Natural killer cell (primary cell): ENCODE results near the gene KLHL3. TPM values are rescaled to one million over a fixed set of nuclear protein-coding genes. Genes with fewer than 3 reads are reported as not detected.

Source experiments
- ATAC-seq, 3 donors: fragments of 150-1000 bp in 2 of 3; fragments of 200-7000 bp in 1 of 3; cut with Tn5 transposase; 1 replicate in 1 of 3; 2 replicates in 2 of 3; pipeline ENCODE4 v1.10.0; 2021; ENCODE audit warnings: mild to moderate bottlenecking in 2 of 3, moderate library complexity in 2 of 3
- DNase-seq, 2 donors: peaks; one replicate each; pipeline versions ENCODE4 v3.0.0 to v3.0.0-alpha.2; 2013 to 2021; ENCODE audit warnings: mixed read lengths in 1 of 2
- H3K27ac ChIP-seq: one replicate; pipeline ENCODE4 v1.5.1; 2013; ENCODE audit warnings: mild to moderate bottlenecking, low read length
- H3K27me3 ChIP-seq: one replicate; pipeline ENCODE4 v1.6.1; 2013; ENCODE audit warnings: low read length; ENCODE audit not compliant: control insufficient read depth, insufficient read depth
- H3K36me3 ChIP-seq: one replicate; pipeline ENCODE4 v1.6.1; 2013; ENCODE audit warnings: low read length; ENCODE audit not compliant: control insufficient read depth, insufficient read depth
- H3K4me1 ChIP-seq: one replicate; pipeline ENCODE4 v1.6.1; 2013; ENCODE audit warnings: low read length; ENCODE audit not compliant: control insufficient read depth, insufficient read depth
- H3K4me3 ChIP-seq: one replicate; pipeline ENCODE4 v1.5.1; 2013; ENCODE audit warnings: low read length
- H3K9me3 ChIP-seq: one replicate; pipeline ENCODE4 v1.6.1; 2013; ENCODE audit warnings: low read length; ENCODE audit not compliant: control insufficient read depth, insufficient read depth
- H3K27ac Mint-ChIP-seq, 2 donors: one replicate each; pipeline ENCODE4 v1.8.0; 2022; ENCODE audit warnings: mild to moderate bottlenecking in 2 of 2, mixed read lengths in 2 of 2, moderate library complexity in 1 of 2
- H3K27me3 Mint-ChIP-seq, 2 donors: one replicate each; pipeline ENCODE4 v1.8.0; 2022; ENCODE audit warnings: low read depth in 2 of 2, mixed read lengths in 2 of 2
- H3K36me3 Mint-ChIP-seq: one replicate; pipeline ENCODE4 v1.8.0; 2022; ENCODE audit warnings: mixed read lengths
- H3K4me1 Mint-ChIP-seq, 2 donors: one replicate each; pipeline ENCODE4 v1.8.0; 2022; ENCODE audit warnings: mixed read lengths in 2 of 2
- H3K4me3 Mint-ChIP-seq: one replicate; pipeline ENCODE4 v1.8.0; 2022; ENCODE audit warnings: mild to moderate bottlenecking, moderate library complexity, mixed read lengths
- H3K9me3 Mint-ChIP-seq, 2 donors: one replicate each; pipeline ENCODE4 v1.8.0; 2022; ENCODE audit warnings: mixed read lengths in 2 of 2
- whole genome bisulfite sequencing: methylation state at CpG from one replicate; pipeline ENCODE4 v1.1.7; 2013; ENCODE audit warnings: missing lambda C conversion rate; ENCODE audit not compliant: insufficient coverage; 5-methylcytosine and 5-hydroxymethylcytosine counted together
- intact Hi-C: fragments of 100-400 bp; cut with micrococcal nuclease; formaldehyde crosslinking; loops from one replicate; pipeline ENCODE4 v1.14.2; 2022
- total RNA-seq, 4 donors: library from RNA; stranded (reverse); fragments of 120-200 nt in 1 of 4; gene quantifications; one replicate each; pipeline versions ENCODE4 v1.2.3 to v1.2.4, GENCODE V29; 2013 to 2022
- TF ChIP-seq, protein P1 (sequence below): fragments of 200-600 bp; IDR thresholded peaks from one replicate; pipeline ENCODE4 v1.8.0; 2022; ENCODE audit warnings: antibody characterized with exemption

Gene KLHL3
- total RNA-seq, 3 donors from 2014 or later (not counting 1 experiment from before 2014, with no cell fraction given): 11.2 to 14.0 (median 13.2) TPM

GRCh38 chr5:137582218-137582617 lies 153.7 kb downstream of the KLHL3 start:
- intact Hi-C loops: no loop called here
- WGBS: 53% methylated on average over 1 of the region's 4 CpGs

DNA sequence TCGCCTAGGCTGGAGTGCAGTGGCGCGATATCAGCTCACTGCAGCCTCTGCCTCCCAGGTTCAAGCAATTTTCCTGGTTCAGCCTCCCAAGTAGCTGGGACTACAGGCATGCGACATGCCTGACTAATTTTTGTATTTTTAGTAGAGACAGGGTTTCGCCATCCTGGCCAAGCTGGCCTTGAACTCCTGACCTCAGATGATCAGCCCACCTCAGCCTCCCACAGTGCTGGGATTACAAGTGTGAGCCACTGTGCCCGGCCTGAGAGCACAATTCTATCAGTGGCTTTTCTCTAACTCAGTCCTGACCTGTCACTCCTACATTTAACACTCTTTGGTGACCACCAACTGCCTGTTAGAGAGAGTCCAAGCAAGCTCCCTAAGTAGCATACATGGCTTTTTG lies 154.1 kb downstream of the KLHL3 start:
- no peak for ATAC-seq
- Mint-ChIP-seq H3K27me3 (peaks cover 3 to 8% of the 10 kb centered on the region in 2 donors), H3K9me3 (no peaks in the 10 kb centered on the region), H3K4me3 (no peak overlapping the region), H3K4me1 (peaks cover 23% of the 10 kb centered on the region in 2 donors), H3K36me3 (no peaks in the 10 kb centered on the region), H3K27ac (no peak overlapping the region)
- Histone ChIP-seq H3K4me1 (peaks cover 9% of the 10 kb centered on the region), H3K4me3 (no peak overlapping the region), H3K27me3 (no peaks in the 10 kb centered on the region), H3K27ac (no peak overlapping the region), H3K9me3 (no peaks in the 10 kb centered on the region), H3K36me3 (no peaks in the 10 kb centered on the region)
- intact Hi-C loops: no loop called here
- TF ChIP-seq, protein P1, sequence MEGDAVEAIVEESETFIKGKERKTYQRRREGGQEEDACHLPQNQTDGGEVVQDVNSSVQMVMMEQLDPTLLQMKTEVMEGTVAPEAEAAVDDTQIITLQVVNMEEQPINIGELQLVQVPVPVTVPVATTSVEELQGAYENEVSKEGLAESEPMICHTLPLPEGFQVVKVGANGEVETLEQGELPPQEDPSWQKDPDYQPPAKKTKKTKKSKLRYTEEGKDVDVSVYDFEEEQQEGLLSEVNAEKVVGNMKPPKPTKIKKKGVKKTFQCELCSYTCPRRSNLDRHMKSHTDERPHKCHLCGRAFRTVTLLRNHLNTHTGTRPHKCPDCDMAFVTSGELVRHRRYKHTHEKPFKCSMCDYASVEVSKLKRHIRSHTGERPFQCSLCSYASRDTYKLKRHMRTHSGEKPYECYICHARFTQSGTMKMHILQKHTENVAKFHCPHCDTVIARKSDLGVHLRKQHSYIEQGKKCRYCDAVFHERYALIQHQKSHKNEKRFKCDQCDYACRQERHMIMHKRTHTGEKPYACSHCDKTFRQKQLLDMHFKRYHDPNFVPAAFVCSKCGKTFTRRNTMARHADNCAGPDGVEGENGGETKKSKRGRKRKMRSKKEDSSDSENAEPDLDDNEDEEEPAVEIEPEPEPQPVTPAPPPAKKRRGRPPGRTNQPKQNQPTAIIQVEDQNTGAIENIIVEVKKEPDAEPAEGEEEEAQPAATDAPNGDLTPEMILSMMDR: no peak
- WGBS: 73% methylated on average over 6 of the region's 6 CpGs
- DNase-seq: no peak

More at GRCh38 chr5:137582218-137582617, 153.7 kb downstream of the KLHL3 start:
- peaks cover 23% of the 10 kb centered on the region in 2 donors for H3K4me1 Mint-ChIP-seq
- H3K27ac Mint-ChIP-seq: no peak overlapping the region
- H3K36me3 Mint-ChIP-seq: no peaks in the 10 kb centered on the region
- H3K36me3 ChIP-seq: no peaks in the 10 kb centered on the region
- H3K4me1 ChIP-seq: peaks cover 9% of the 10 kb centered on the region
- DNase-seq (no peak), ATAC-seq (no peak)
- no peak overlapping the region for H3K27ac ChIP-seq
- TF ChIP-seq, protein P1: no peak
- no peaks in the 10 kb centered on the region for H3K9me3 ChIP-seq
- peaks cover 7 to 8% of the 10 kb centered on the region in 2 donors for H3K27me3 Mint-ChIP-seq
- H3K27me3 ChIP-seq: no peaks in the 10 kb centered on the region
- no peak overlapping the region for H3K4me3 Mint-ChIP-seq
- no peaks in the 10 kb centered on the region for H3K9me3 Mint-ChIP-seq
- no peak overlapping the region for H3K4me3 ChIP-seq

DNA sequence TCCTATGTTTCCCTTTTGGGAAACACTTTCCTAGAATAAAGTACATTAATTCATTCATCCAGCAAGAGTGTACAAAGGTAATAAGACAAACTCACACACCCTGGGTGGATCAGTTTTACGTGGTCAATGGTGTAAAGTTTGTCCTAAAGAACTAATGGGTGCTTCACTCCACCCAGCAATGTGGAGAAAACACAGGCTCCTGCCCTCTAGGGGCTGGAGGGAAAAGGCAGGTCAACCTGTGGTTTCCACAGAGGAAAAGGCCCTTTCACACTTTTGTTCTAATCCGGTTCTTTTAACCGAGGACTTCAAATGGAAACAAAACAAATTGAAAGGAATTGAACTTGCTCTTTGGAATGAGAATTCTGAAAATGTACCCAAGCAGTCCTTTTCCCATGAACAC lies 155.9 kb downstream of the KLHL3 start:
- Mint-ChIP-seq H3K27me3 (peaks cover 6 to 18% of the 10 kb centered on the region in 2 donors), H3K36me3 (no peaks in the 10 kb centered on the region), H3K4me3 (no peak overlapping the region), H3K9me3 (no peaks in the 10 kb centered on the region), H3K4me1 (peaks cover 23% of the 10 kb centered on the region in 2 donors), H3K27ac (peak overlapping the region; percentile 34 to 39)
- Histone ChIP-seq H3K4me3 (no peak overlapping the region), H3K9me3 (no peaks in the 10 kb centered on the region), H3K27me3 (no peaks in the 10 kb centered on the region), H3K36me3 (no peaks in the 10 kb centered on the region), H3K27ac (no peak overlapping the region), H3K4me1 (peaks cover 9% of the 10 kb centered on the region)
- 8% methylated on average over 2 of the region's 3 CpGs for WGBS
- no peak for DNase-seq
- intact Hi-C loops: no loop called here
- peak in 1 of 3 donors; percentile 45 for ATAC-seq
- TF ChIP-seq, protein P1: no peak

GRCh38 chr5:137575847-137576246 lies 160.0 kb downstream of the KLHL3 start:
- ATAC-seq (no peak), DNase-seq (no peak)
- peaks cover 20 to 28% of the 10 kb centered on the region in 2 donors for H3K27me3 Mint-ChIP-seq
- H3K4me1 ChIP-seq: peaks cover 5% of the 10 kb centered on the region
- H3K9me3 Mint-ChIP-seq: no peaks in the 10 kb centered on the region
- peaks cover 14 to 21% of the 10 kb centered on the region in 2 donors for H3K4me1 Mint-ChIP-seq
- H3K4me3 Mint-ChIP-seq: no peak overlapping the region
- intact Hi-C loops: no loop called here
- no peak overlapping the region for H3K4me3 ChIP-seq
- H3K27me3 ChIP-seq: peaks cover 3% of the 10 kb centered on the region
- no peak overlapping the region for H3K27ac ChIP-seq
- H3K27ac Mint-ChIP-seq: no peak overlapping the region
- no peaks in the 10 kb centered on the region for H3K36me3 Mint-ChIP-seq
- H3K36me3 ChIP-seq: no peaks in the 10 kb centered on the region
- 15% methylated on average over 1 of the region's 2 CpGs for WGBS
- H3K9me3 ChIP-seq: no peaks in the 10 kb centered on the region
- TF ChIP-seq, protein P1: no peak
